IPS DF 4.7 (cell line): ENCODE results near the gene HSD17B8.
"Not testable (repeated sequence)": the region's sequence is repeated elsewhere in the genome, so short reads cannot be mapped to it uniquely, and the experiment has no call there.

ENCODE experiments used
- DNase-seq: peaks from one replicate; pipeline ENCODE4 v3.0.0-alpha.2; 2013; ENCODE audit warnings: low spot score; ENCODE audit errors: extremely low read depth

HSD17B8 gene

DNA sequence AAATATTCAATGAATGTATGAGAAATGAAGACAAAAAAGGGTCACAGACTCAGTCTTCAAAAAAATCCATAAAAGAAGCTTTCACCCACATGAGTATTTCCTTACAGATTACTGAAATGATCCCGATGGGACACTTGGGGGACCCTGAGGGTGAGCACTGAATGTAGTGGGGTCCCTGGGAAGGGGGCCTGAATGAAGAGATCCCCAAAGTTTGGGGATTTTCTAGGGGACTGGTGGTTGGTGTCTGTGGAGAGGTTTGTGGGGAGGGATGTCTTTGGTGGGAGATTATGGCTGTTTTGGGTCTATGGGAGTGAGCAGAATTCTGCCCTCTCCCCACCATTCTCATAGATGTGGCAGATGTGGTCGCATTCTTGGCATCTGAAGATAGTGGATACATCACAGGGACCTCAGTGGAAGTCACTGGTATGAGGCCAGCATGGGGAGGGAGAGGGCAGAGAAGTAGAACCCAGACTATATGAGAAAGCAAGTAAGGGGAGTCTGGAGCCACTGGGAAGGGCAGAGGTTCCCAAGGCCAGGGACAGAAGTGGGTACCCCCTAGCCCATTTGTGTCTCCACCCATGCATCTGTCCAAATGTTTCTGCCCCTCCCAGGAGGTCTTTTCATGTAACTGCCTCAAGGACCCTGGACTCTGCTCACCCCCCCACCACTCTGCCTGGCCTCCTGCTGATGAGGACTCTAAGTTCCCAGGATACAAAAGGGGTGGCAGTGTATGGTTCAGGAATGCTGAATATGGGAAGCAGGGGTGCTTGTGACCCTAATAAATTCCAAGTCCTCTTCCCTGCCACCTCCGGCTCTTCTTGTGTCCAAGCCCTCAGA, 1.8 kb downstream of the HSD17B8 start:
- no peak for DNase-seq

DNA sequence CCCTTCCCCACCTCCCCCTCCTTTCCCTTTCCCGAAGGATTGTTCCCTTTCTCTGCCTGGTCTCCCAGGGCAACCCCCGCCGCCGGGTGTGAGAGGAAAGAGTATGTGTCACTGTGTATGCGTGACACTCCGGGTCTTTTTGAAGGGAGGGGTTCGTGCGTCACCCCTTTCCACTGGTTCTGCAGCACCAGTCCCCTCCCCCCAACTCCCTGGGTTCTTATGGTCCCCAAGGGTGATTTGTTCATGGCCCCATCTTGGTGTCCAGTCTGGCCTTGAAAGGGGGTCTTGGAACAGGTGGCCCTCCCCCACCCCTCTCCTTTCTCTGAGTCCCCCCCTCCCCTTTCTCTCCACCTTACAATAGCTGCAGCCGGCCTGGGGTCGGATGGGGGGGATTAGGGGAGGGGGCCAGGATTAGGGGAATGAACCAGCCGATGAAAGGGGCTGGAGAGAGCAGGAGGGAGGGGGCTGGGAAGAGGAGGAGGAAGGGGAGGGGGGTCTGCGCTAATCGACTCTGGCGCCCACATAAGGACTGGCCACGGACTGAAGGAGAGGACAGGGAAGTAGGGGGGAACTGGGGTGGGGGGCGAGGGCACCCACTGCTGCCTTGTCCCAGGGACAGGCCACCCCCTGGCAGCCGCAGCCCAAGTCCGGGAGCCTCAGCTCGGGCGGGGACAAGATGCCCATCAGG, 2.6 kb downstream of the HSD17B8 start:
- DNase-seq: no peak

DNA sequence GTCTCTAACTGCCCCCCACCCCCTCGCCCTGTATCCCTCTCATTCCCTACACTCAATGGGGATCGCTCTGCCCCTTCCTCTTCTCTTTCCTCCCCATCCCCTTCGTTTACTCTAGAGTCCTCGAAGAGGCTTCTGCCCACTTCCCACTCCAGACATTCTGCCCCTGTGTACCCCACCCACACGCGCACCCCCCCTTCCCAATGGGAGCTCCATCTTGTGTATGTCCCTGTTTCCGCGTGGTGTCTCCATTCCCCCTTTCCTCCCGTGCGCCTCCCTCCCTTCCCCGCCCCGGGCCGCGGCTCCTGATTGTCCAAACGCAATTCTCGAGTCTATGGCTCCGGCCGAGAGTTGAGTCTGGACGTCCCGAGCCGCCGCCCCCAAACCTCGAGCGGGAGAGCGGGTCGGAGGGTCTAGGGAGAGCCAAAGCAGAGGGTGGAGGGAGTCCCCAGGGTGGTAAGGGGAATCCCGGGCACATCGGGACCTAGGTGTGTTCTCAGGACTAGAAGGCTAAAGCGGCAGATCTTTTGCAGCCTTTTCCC, 3.2 kb downstream of the HSD17B8 start:
- DNase-seq: no peak

DNA sequence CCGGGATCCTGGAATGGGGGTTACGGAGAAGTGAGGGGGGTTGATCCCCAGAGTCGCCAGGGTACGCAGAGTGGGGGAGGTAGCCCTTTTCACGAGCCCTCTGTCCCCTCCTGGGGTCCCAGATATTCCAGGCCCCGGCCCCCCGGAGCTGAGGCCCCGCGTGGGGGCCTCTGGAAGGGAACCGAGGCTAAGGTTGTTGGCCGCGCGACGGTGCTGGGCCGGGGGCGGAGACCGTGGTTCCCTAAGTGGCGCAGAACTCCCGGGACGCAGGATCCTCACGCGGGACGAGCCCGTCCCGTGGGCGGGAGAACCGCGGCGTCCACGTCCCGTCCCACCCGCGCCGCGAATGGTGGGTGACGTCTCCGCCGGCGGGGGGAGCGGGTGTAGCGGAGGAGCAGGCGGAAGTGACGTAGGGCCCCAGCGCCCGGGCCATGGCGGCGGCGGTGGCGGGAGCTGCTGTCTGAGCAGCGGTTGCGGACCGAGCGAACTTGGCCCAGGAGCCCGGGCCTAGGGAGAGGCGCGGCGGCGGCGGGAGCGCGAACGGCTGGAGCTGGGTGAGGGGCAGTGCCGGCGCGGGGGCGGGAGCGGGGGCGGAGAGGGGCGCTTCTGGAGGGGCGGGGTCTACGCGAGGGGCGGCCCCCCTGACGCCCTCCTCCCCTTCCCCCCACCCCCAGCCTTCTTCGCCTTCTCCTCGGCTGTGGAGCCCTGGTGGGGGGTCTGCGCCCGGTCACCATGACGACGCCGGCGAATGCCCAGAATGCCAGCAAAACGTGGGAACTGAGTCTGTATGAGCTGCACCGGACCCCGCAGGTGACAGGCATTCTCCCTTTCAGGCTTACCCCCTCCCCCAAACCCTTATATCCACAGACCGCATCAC, 3.9 kb downstream of the HSD17B8 start, which contains the start of gene RING1:
Gene RING1, plus strand, starts transcription at position 410 of the 877 bp plus-strand sequence. Its CDS starts 323 bp downstream, at position 733.
- DNase-seq: no peak

DNA sequence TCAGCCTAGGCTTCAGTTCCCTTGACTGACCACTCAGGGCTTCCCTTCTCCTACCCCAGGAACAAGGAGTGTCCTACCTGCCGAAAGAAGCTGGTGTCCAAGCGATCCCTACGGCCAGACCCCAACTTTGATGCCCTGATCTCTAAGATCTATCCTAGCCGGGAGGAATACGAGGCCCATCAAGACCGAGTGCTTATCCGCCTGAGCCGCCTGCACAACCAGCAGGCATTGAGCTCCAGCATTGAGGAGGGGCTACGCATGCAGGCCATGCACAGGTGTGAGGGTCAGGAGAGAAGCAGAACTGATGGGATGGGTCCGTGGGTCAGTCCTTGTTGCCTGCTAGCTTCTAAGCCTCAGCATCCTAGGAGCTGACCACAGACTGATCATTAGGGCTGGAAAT, 5.4 kb downstream of the HSD17B8 start:
- DNase-seq: no peak

DNA sequence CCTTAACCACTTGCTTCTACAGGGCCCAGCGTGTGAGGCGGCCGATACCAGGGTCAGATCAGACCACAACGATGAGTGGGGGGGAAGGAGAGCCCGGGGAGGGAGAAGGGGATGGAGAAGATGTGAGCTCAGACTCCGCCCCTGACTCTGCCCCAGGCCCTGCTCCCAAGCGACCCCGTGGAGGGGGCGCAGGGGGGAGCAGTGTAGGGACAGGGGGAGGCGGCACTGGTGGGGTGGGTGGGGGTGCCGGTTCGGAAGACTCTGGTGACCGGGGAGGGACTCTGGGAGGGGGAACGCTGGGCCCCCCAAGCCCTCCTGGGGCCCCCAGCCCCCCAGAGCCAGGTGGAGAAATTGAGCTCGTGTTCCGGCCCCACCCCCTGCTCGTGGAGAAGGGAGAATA, 6.7 kb downstream of the HSD17B8 start:
- no peak for DNase-seq

DNA sequence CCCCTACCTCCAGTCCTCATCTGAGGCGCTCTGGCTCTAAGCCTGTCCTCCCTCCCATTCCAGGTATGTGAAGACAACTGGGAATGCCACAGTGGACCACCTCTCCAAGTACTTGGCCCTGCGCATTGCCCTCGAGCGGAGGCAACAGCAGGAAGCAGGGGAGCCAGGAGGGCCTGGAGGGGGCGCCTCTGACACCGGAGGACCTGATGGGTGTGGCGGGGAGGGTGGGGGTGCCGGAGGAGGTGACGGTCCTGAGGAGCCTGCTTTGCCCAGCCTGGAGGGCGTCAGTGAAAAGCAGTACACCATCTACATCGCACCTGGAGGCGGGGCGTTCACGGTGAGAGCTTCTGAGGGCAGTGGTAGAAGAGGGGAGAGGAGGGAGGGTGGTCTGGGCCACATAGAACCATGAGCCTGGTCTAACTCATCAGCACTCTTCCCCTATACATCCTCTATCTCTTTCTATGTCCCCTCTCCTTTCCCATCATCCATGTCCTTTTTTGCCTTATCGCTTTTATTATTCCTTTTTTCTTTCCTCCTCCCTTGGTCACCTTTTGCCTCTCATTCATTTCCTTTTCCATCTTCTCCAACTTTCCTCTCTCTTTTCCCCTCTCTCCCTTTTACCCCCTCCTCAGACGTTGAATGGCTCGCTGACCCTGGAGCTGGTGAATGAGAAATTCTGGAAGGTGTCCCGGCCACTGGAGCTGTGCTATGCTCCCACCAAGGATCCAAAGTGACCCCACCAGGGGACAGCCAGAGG, 7.4 kb downstream of the HSD17B8 start:
- DNase-seq: no peak

DNA sequence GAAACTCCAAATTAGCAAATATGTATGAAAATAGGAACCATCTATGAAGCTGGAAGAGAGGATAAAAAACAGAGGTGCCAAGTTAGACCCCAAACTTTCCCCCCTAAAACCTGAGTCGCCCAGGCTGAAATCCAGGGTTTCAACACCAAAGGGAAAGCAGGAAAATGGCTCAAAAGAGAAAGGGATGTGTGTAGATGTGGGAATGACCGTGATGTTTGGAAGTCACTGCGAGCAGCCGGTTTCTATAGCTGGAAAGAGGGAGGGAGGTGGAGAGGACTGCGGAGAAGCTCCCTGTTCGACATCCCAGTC, 8.4 kb downstream of the HSD17B8 start:
- no peak for DNase-seq

DNA sequence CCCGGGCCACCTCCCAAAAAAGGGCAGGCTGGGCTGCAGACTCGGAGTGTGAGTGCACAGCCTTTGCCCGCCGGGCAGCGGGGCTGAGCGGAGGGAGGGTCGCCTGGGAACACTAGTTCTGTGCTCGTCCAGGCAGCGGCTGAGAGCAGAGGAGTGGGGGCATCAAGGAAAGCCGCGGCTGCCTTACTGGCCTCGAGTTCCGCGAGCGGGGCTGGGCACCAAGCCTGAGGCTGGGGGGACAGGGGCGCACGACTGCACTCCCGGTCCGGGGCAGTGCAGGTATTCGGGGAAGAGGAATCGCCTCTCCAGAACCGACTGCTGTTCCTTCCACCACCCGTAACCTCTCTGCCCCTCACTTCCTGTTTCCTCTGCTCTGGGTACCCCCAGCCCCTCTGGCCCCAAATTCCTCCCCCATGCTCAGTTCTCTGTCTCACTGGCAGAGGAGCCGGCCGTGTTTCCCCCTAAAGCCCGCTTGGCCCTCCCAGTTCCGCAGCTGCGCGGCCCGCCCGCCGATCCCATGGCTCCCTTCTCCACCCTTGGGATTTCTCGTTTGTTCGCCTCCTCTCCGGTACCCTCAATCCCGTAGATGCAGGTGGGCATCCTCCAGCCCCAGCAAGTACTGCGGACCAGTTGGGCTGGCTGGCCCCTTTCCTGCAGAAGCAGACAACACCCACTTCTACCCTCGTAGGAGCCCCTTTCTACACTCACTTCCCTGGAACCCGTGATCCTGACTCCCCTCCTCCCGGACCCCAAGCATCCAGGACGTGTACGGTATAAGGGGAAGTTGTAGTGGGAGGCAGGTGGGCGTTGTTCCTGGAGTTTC, 8.9 kb downstream of the HSD17B8 start:
- no peak for DNase-seq

DNA sequence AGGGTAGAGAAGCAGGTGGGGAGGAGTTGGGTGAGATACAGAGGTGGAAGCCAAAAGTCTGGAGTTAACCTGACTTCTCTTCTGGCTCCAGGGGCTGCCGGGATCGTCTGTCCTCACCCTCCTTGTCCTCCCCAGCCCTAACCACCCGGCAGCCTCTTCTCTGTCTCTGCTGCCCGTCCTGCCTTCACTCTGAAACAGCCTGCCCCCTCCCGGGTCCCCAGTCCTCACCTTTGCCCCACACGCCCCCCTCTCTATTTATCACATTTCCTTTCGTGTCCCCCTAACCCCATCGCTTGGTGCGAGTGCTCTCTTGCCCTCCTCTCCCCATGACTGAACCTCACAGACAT, 9.5 kb downstream of the HSD17B8 start:
- DNase-seq: no peak

DNA sequence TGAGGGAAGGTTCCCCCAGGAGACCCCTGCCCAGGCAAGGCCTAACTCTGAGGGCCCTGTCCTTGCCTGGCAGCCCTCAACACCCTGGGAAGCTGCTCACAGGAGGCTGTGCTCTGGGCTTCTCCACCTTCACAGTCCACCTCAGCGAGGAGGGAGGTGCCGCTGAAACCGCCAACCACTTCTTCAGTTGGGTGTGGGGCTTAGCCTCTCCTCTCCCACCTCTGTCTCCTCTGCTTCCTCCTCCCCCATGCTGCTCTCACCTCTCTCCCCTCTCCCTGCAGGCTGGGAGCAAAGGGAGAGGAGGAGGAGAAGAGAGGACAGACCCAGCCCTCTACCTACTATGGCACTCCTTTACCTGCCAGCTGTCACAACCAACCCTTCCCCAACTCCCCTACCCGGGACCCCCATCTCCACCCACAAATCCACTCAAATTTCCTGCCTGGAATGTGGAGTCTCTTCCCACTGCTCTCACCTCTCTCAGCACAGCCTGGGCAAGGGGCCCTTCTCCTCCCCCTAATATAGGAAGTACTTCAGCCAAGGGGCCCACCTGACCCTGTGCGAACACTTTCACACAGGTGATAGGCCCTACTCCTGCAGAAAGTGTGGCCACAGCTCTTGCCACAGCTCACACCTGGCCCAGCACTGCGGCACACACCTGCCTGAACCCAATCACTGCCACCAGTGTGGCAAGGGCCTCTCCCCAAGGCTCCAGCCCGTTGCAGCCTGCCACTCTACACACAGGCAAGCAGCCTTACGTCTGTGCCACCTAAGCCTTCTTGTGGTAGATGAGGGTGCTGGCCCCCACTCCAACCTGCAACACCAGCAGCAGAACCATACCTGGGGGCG, 11.0 kb downstream of the HSD17B8 start:
- no peak for DNase-seq

DNA sequence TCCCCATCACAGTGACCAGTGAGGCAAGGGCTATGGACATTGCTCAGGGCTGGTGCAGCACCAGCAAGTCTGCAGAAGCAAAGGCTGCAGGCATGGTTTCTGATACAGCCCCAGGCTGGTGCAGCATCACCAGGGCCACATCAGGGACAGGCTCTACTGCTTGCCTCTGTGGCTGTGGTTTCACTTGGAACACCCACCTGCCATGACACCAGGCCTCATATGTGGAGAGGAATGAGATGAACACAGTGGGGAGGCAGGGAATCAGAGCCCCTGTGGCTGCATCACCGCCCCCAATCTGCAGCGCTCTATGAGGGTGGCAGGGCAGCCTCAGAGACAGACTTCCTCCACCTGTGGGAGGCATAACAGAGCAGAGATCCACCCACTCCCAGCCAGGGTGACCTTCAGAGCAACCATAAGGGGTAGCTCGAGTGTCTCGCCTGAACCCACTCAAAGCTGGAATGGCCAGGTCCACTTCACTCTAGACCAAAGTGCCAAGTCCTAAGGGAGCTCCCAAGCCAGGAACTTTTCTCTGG, 11.7 kb downstream of the HSD17B8 start:
- no peak for DNase-seq

DNA sequence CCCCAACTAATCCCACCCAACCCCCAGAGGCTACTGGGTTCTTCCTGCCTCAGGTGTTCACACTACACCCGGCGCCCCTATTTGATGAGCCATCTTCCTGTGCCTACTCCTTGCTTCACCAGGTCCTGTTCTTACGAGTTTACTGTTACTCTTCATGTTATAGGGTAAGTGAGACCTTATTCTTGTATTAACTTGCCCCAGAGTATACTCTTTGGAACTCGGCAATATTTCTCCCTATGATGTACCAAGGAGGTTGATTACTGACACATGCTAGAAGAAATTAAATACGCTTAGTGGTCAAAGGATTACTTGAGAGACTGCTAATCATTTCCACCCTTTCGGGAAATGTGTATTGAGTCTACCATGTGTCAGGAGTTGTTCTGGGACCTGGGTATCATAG, 12.8 kb downstream of the HSD17B8 start:
- no peak for DNase-seq

DNA sequence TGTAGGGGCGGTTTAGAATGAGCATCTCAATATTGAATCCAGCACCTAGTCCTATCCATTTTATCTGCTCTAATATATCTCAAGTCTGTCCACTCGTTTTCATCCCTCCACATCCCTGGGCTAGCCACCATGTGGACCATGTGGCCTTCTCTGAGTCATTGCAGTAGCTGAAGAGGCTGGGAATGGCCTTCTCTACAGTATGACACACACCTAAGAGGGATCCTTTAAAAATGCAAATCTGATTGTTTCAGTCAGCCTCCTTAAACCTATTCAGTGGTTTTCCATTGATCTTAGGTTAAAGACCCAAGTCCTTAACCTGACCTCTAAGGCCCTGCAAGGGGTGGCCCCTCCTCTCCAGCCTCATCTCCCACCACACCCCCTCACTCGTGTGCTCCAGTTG, 13.2 kb downstream of the HSD17B8 start:
- DNase-seq: no peak

DNA sequence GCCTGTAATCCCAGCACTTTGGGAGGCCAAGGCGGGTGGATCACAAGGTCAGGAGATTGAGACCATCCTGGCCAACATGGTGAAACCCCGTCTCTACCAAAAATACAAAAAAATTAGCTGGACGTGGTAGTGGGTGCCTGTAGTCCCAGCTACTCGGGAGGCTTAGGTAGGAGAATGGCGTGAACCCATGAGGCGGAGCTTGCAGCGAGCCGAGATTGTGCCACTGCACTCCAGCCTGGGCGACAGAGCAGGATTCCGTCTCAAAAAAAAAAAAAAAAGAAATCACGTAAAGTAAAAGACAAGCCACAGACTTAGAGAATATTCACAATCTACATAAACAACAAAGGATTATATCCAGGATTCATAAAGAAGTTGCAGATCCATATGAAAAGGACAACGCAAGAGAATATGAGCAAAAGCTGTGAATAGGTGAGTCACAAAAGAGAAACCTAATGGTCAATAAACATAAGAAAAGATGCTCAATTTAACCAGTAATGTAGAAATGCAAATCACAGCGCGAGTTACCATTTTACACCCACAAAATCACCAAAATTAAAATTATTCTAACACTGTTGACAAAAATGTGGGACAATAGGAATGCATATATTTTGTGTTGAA, 22.2 kb downstream of the HSD17B8 start:
- DNase-seq: not testable (repeated sequence)

DNA sequence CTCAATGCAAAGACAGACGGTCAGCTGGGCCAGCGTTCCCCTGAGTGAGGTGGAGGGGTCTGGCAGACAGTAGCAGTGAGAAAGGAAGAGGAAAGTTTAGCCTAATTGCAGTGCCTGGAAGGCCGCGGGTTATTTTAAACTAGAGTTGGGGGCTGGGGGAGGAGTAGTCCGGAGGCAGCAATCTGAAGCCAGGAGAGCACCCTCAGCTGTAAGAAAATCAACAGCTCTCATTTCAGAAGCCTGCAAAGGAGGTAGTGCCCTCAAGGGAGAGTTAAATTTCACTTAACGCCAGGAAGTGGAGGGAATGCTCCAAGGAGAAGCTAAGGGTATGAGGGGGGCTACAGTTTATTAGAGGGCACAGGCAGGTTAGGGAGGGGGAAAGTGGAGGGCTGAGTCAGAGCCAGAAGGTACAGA, 30.8 kb downstream of the HSD17B8 start:
- DNase-seq: no peak

DNA sequence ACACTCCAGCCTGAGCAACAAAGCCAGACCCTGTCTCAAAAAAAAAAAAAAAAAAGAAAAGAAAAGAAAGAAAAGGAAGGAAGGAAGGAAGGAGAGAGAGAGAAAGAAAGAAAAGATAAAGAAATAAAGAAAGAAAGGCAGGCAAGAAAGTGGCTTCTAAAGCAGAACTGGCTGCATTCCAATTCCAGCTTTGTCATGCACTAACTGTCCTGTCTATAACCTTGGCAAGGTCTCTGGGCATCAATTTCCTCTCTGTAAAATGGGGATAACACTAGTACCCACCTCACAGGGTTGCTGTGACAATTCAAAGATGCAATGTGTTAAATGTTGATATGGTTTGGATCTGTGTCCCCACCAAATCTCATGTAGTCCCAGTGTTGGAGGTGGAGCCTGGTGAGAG, 31.9 kb downstream of the HSD17B8 start:
- no peak for DNase-seq

DNA sequence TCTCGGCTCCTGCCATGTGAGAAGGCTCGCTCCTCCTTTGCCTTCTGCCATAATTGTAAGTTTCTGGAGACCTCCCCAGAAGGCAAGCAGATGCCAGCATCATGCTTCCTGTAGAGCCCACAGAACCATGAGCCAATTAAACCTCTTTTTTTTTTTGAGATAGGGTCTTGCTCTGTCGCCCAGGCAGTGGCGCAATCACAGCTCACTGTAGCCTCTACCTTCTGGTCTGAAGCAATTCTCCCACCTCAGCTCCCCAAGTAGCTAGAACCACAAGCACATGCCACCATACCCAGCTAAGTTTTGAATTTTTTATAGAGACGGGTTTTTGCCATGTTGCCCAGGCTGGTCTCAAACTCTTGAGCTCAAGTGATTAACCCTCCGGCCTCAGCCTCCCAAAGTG, 32.4 kb downstream of the HSD17B8 start:
- DNase-seq: no peak

DNA sequence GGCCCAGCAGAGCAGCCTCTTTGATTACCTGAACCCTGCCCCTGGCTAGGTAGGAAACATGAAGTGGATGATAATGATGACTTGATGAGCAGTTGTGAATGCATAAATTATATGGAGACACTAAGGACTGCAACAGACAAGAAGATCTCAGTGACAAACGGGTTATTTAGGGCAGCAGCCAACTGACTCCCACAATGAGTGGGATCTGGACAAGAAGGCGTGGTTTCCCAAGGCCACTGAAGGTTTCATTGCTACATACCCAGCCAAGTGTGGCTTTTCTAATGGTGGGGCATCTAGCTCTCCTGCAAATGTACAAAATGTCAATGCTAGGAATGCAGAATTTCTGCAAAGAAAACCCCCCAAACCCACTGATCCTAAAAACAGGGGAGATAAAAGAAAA, 33.3 kb downstream of the HSD17B8 start:
- no peak for DNase-seq
